Thoracic aorta (tissue), 2 donors: ENCODE measurements around the gene RENBP. TPM values are rescaled to one million over a fixed set of nuclear protein-coding genes. Genes with fewer than 3 reads are reported as not detected.

Source experiments
- ATAC-seq: fragments of 150-250 bp; one replicate; pipeline ENCODE4 v1.8.0; 2017; ENCODE audit warnings: low read depth; ENCODE audit not compliant: insufficient number of reproducible peaks, low FRiP score
- DNase-seq: peaks from one replicate; pipeline ENCODE4 v3.0.0-alpha.2; 2020; ENCODE audit warnings: low spot score
- H3K27ac ChIP-seq, 2 donors: fragments of 200-600 bp; sonication (generic); 1 replicate in 1 of 2; 2 replicates in 1 of 2; pipeline ENCODE4 v1.5.1; 2016; ENCODE audit warnings: mild to moderate bottlenecking in 2 of 2, moderate library complexity in 2 of 2
- H3K27me3 ChIP-seq: fragments of 200-600 bp; sonication (generic); replicated peaks from 2 replicates; pipeline ENCODE4 v1.6.0; 2016; ENCODE audit warnings: mild to moderate bottlenecking; ENCODE audit not compliant: insufficient read depth
- H3K36me3 ChIP-seq: fragments of 200-600 bp; sonication (generic); one replicate; pipeline ENCODE4 v1.5.1; 2016
- H3K4me1 ChIP-seq, 2 donors: fragments of 200-600 bp; sonication (generic); 1 replicate in 1 of 2; 2 replicates in 1 of 2; pipeline versions ENCODE4 v1.5.1 to v1.6.0; 2016; ENCODE audit warnings: low read depth in 2 of 2, mild to moderate bottlenecking in 1 of 2; ENCODE audit not compliant: control insufficient read depth in 1 of 2
- H3K4me3 ChIP-seq: fragments of 200-600 bp; sonication (generic); 2 replicates; pipeline ENCODE4 v1.5.1; 2016; ENCODE audit warnings: mild to moderate bottlenecking
- H3K9me3 ChIP-seq: fragments of 200-600 bp; sonication (generic); 2 replicates; pipeline ENCODE4 v1.5.1; 2016
- CTCF ChIP-seq: fragments of 200-600 bp; sonication (generic); IDR thresholded peaks from one replicate; pipeline ENCODE4 v1.5.1; 2019; ENCODE audit warnings: antibody characterized with exemption
- total RNA-seq, 2 donors: library from RNA; depleted of rRNA; stranded (reverse); fragments of >200 nt; gene quantifications; one replicate each; pipeline versions ENCODE4 v1.1.0 to v1.2.3, GENCODE V29; 2016

RENBP gene
- 10 to 100 TPM; 11.2 to 21.4 TPM for total RNA-seq

DNA sequence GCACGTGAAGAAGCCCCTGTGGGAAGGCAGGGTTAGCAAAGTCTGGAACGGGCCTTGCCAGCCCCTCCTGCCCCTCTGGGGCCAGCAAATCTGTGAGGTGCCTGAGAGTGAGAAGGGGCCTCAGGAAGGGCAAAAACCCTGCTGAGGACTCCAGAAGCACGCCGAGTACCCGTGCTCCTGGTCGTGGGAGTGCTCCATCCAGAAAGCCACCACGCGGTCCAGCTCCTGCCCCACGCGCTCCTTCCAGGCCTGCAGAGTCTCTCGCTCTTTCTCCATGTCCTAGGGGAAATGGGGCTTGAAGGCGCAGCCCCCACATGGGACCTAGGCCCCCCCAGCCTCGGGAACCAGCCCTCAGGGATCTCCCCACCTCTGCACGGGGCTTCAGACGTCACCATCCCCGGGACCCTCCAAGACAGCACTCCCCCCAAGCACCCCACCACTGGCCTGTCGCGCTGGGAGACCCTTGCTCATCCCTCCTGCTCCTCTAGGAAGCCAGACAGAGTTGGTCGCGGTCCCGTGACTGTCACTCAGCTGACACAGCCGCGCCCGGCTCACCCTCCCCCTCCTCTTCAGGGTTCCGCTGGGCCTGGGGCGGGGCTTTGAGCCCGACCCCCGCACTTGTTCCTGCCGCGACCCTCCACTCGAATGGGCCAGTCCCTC, at the start of gene RENBP:
Gene RENBP (minus strand): TSS at position 504 of the 660 bp plus-strand sequence. CDS start 33 bp downstream, at position 471.
- Histone ChIP-seq H3K36me3 (no peaks in the 10 kb centered on the region), H3K4me3 (peak within 1 kb of the TSS; percentile 64), H3K9me3 (no peaks in the 10 kb centered on the region), H3K27me3 (no peaks in the 10 kb centered on the region), H3K27ac (no peak within 1 kb of the TSS), H3K4me1 (no peaks in the 10 kb centered on the region)
- TF ChIP-seq CTCF: no peak
- DNase-seq (no peak), ATAC-seq (no peak)

DNA sequence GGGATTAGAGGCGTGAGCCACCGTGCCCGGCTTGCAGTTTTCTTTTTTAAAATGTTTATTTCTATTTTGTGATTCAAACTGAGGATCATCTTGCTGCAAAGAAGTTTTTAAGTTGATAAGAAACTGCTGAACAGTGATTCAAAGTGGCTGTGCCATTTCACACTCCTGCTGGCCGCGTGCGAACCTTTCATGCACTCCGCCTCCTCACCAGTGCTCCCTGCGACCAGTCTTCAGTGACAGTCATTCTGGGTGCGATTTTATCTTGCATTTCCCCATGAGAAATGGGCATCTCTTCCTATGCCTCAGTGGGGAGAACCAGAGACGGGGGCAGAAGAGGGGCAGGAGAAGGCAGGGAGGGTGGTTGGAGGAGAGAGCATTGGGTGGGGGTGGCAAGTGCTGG, 49.5 kb upstream of the RENBP start:
- no peaks in the 10 kb centered on the region for H3K4me1 ChIP-seq
- TF ChIP-seq CTCF: no peak
- ATAC-seq (no peak), DNase-seq (no peak)
- H3K4me3 ChIP-seq: no peak overlapping the region
- no peak overlapping the region for H3K27ac ChIP-seq
- H3K36me3 ChIP-seq: no peaks in the 10 kb centered on the region
- no peaks in the 10 kb centered on the region for H3K27me3 ChIP-seq
- H3K9me3 ChIP-seq: no peaks in the 10 kb centered on the region

- Histone ChIP-seq H3K9me3 (no peaks in the 10 kb centered on the region), H3K4me3 (no peak overlapping the region), H3K27ac (no peak overlapping the region), H3K4me1 (no peaks in the 10 kb centered on the region), H3K36me3 (no peaks in the 10 kb centered on the region), H3K27me3 (no peaks in the 10 kb centered on the region)
- ATAC-seq (no peak), DNase-seq (no peak)
- TF ChIP-seq CTCF: no peak
These were observed 48.6 kb upstream of the RENBP start for GRCh38 chrX:153993079-153993478.

DNA sequence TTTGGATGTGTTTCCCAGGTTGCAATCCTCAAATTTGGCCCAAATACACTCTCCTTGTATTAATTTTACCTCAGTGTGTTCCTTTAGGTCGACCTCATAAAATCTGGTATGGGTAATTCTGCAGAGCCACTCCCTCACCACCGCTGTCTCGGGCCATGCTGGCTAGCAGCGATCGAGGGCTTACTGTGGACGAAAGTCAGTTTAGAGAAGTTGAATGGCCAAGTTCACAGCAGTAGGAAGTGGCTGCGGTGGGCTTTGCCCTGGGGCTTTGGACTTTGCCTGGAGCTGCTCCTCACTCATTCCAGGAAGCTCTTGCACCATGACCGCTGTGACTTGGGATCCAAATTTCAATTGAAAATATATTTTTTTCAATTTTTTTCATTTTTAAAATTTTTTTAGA, 47.7 kb upstream of the RENBP start:
- Histone ChIP-seq H3K4me3 (no peak overlapping the region), H3K4me1 (no peaks in the 10 kb centered on the region), H3K27me3 (no peaks in the 10 kb centered on the region), H3K36me3 (no peaks in the 10 kb centered on the region), H3K27ac (no peak overlapping the region), H3K9me3 (no peaks in the 10 kb centered on the region)
- no peak for DNase-seq
- ATAC-seq: no peak
- no peak for TF ChIP-seq CTCF

GRCh38 chrX:153991013-153991580, 46.7 kb upstream of the RENBP start:
- no peak for TF ChIP-seq CTCF
- no peak for DNase-seq
- no peak overlapping the region for H3K4me3 ChIP-seq
- no peaks in the 10 kb centered on the region for H3K36me3 ChIP-seq
- no peak overlapping the region for H3K27ac ChIP-seq
- no peak for ATAC-seq
- no peaks in the 10 kb centered on the region for H3K9me3 ChIP-seq
- H3K27me3 ChIP-seq: no peaks in the 10 kb centered on the region
- no peaks in the 10 kb centered on the region for H3K4me1 ChIP-seq
